Muscle layer of colon (tissue), 2 donors: Measurements from ENCODE around the gene SPDL1.
"Not testable (repeated sequence)": the region's sequence is repeated elsewhere in the genome, so short reads cannot be mapped to it uniquely, and the experiment has no call there.

Experiments used
- H3K27ac ChIP-seq: one replicate; pipeline ENCODE4 v1.7.0; 2013; ENCODE audit warnings: low read depth, mild to moderate bottlenecking, low read length, moderate library complexity
- H3K27me3 ChIP-seq, 2 donors: one replicate each; pipeline ENCODE4 v1.7.0; 2013; ENCODE audit warnings: low read length in 2 of 2, mild to moderate bottlenecking in 2 of 2; ENCODE audit not compliant: insufficient read depth in 2 of 2, control insufficient read depth in 1 of 2
- H3K36me3 ChIP-seq: one replicate; pipeline ENCODE4 v1.7.0; 2013; ENCODE audit warnings: mild to moderate bottlenecking, low read length; ENCODE audit not compliant: insufficient read depth
- H3K4me1 ChIP-seq: one replicate; pipeline ENCODE4 v1.7.0; 2013; ENCODE audit warnings: mild to moderate bottlenecking, low read length; ENCODE audit not compliant: insufficient read depth
- H3K4me3 ChIP-seq, 2 donors: one replicate each; pipeline ENCODE4 v1.7.0; 2013; ENCODE audit warnings: low read length in 2 of 2, low read depth in 1 of 2, mild to moderate bottlenecking in 1 of 2, moderate library complexity in 1 of 2
- H3K9ac ChIP-seq: one replicate; pipeline ENCODE4 v1.7.0; 2013; ENCODE audit warnings: low read length
- H3K9me3 ChIP-seq: one replicate; pipeline ENCODE4 v1.7.0; 2013; ENCODE audit warnings: mild to moderate bottlenecking, low read length
- donor health status: abdominal sarcoma.
- donor health status: Adenocarcinoma of cecum.

Gene SPDL1

GRCh38 chr5:169602535-169602934 is 19.0 kb downstream of the SPDL1 start:
- Histone ChIP-seq H3K27ac (no peak overlapping the region), H3K36me3 (peaks cover 17% of the 10 kb centered on the region), H3K4me3 (no peak overlapping the region), H3K9ac (no peak overlapping the region), H3K4me1 (no peaks in the 10 kb centered on the region), H3K27me3 (no peaks in the 10 kb centered on the region), H3K9me3 (no peaks in the 10 kb centered on the region)

GRCh38 chr5:169606279-169606678 is 22.7 kb downstream of the SPDL1 start:
- H3K4me3 ChIP-seq, result no peak overlapping the region
- H3K4me1 ChIP-seq, result no peaks in the 10 kb centered on the region
- H3K9ac ChIP-seq, result no peak overlapping the region
- no peaks in the 10 kb centered on the region for H3K9me3 ChIP-seq
- no peak overlapping the region for H3K27ac ChIP-seq
- peaks cover 10% of the 10 kb centered on the region for H3K36me3 ChIP-seq
- no peaks in the 10 kb centered on the region for H3K27me3 ChIP-seq

GRCh38 chr5:169607882-169608281 is 24.3 kb downstream of the SPDL1 start:
- H3K9ac ChIP-seq, result no peak overlapping the region
- H3K4me1 ChIP-seq, result no peaks in the 10 kb centered on the region
- H3K27ac ChIP-seq, result no peak overlapping the region
- no peaks in the 10 kb centered on the region for H3K36me3 ChIP-seq
- H3K9me3 ChIP-seq, result no peaks in the 10 kb centered on the region
- H3K4me3 ChIP-seq, result no peak overlapping the region
- H3K27me3 ChIP-seq, result no peaks in the 10 kb centered on the region

GRCh38 chr5:169609716-169610115 is 26.1 kb downstream of the SPDL1 start:
- Histone ChIP-seq H3K36me3 (no peaks in the 10 kb centered on the region), H3K9me3 (no peaks in the 10 kb centered on the region), H3K27me3 (no peaks in the 10 kb centered on the region), H3K27ac (no peak overlapping the region), H3K4me1 (no peaks in the 10 kb centered on the region), H3K9ac (no peak overlapping the region), H3K4me3 (no peak overlapping the region)

GRCh38 chr5:169610606-169611005 is 27.0 kb downstream of the SPDL1 start:
- Histone ChIP-seq H3K27me3 (no peaks in the 10 kb centered on the region), H3K4me1 (no peaks in the 10 kb centered on the region), H3K36me3 (no peaks in the 10 kb centered on the region), H3K9me3 (no peaks in the 10 kb centered on the region), H3K4me3 (no peak overlapping the region), H3K27ac (no peak overlapping the region), H3K9ac (no peak overlapping the region)

GRCh38 chr5:169615561-169615960 is 32.0 kb downstream of the SPDL1 start:
- H3K9ac ChIP-seq, result no peak overlapping the region
- no peak overlapping the region for H3K4me3 ChIP-seq
- H3K27me3 ChIP-seq, result no peaks in the 10 kb centered on the region
- H3K4me1 ChIP-seq, result no peaks in the 10 kb centered on the region
- H3K9me3 ChIP-seq, result no peaks in the 10 kb centered on the region
- H3K27ac ChIP-seq, result no peak overlapping the region
- no peaks in the 10 kb centered on the region for H3K36me3 ChIP-seq

- H3K9me3 ChIP-seq, H3K4me3 ChIP-seq, H3K4me1 ChIP-seq, H3K27me3 ChIP-seq, H3K9ac ChIP-seq, H3K36me3 ChIP-seq, H3K27ac ChIP-seq: not testable (repeated sequence)
Observed at GRCh38 chr5:169624307-169624706, 40.7 kb downstream of the SPDL1 start.

- H3K27me3 ChIP-seq, result no peaks in the 10 kb centered on the region
- no peaks in the 10 kb centered on the region for H3K36me3 ChIP-seq
- no peaks in the 10 kb centered on the region for H3K9me3 ChIP-seq
- H3K27ac ChIP-seq, result no peak overlapping the region
- H3K4me1 ChIP-seq, result no peaks in the 10 kb centered on the region
- H3K9ac ChIP-seq, result no peak overlapping the region
- H3K4me3 ChIP-seq, result no peak overlapping the region
Observed at GRCh38 chr5:169626779-169627178, 43.2 kb downstream of the SPDL1 start.

- Histone ChIP-seq H3K9me3 (no peaks in the 10 kb centered on the region), H3K4me1 (no peaks in the 10 kb centered on the region), H3K27ac (no peak overlapping the region), H3K9ac (no peak overlapping the region), H3K4me3 (no peak overlapping the region), H3K27me3 (no peaks in the 10 kb centered on the region), H3K36me3 (no peaks in the 10 kb centered on the region)
Observed at GRCh38 chr5:169627551-169627950, 44.0 kb downstream of the SPDL1 start.

- Histone ChIP-seq H3K36me3 (no peaks in the 10 kb centered on the region), H3K27ac (no peak overlapping the region), H3K27me3 (no peaks in the 10 kb centered on the region)
Observed at GRCh38 chr5:169628892-169629291, 45.3 kb downstream of the SPDL1 start.

GRCh38 chr5:169629847-169630548 is 46.4 kb downstream of the SPDL1 start:
- Histone ChIP-seq H3K9me3 (no peaks in the 10 kb centered on the region), H3K36me3 (no peaks in the 10 kb centered on the region), H3K4me1 (no peaks in the 10 kb centered on the region), H3K9ac (no peak overlapping the region), H3K4me3 (no peak overlapping the region), H3K27ac (no peak overlapping the region), H3K27me3 (no peaks in the 10 kb centered on the region)

More at GRCh38 chr5:169628892-169629291, 45.3 kb downstream of the SPDL1 start:
- Histone ChIP-seq H3K4me3 (no peak overlapping the region), H3K9ac (no peak overlapping the region), H3K4me1 (no peaks in the 10 kb centered on the region), H3K9me3 (no peaks in the 10 kb centered on the region)

GRCh38 chr5:169631360-169631759 is 47.8 kb downstream of the SPDL1 start:
- H3K9me3 ChIP-seq, result no peaks in the 10 kb centered on the region
- no peak overlapping the region for H3K27ac ChIP-seq
- no peaks in the 10 kb centered on the region for H3K36me3 ChIP-seq
- H3K9ac ChIP-seq, result no peak overlapping the region
- H3K4me3 ChIP-seq, result no peak overlapping the region
- no peaks in the 10 kb centered on the region for H3K4me1 ChIP-seq
- H3K27me3 ChIP-seq, result no peaks in the 10 kb centered on the region
